Astrocyte (in vitro differentiated cells and primary cell): ENCODE data around the gene CDH19. TPM values are rescaled to one million over a fixed set of nuclear protein-coding genes. Genes with fewer than 3 reads are reported as not detected.

Experiments
- DNase-seq: peaks from one replicate; pipeline ENCODE4 v3.0.0-alpha.2; 2010; ENCODE audit warnings: low read depth
- FAIRE-seq: peaks from 2 replicates; lab custom pipeline; 2011; peaks lifted over from hg19 to GRCh38; lab: Jason Lieb, UNC
- H2AFZ ChIP-seq: 2 replicates; pipeline ENCODE4 v1.6.0; 2012; ENCODE audit warnings: low read depth, low read length, inconsistent platforms
- H3K27ac ChIP-seq: 2 replicates; pipeline ENCODE4 v1.5.1; 2011; ENCODE audit warnings: low read depth, low read length, inconsistent platforms
- H3K27me3 ChIP-seq: 2 replicates; pipeline ENCODE4 v1.6.0; 2011; ENCODE audit warnings: low read length, inconsistent platforms; ENCODE audit not compliant: insufficient read depth
- H3K36me3 ChIP-seq: 2 replicates; pipeline ENCODE4 v1.5.1; 2011; ENCODE audit warnings: low read length, inconsistent platforms; ENCODE audit not compliant: insufficient read depth
- H3K4me1 ChIP-seq: 2 replicates; pipeline ENCODE4 v1.5.1; 2011; ENCODE audit warnings: low read length, inconsistent platforms; ENCODE audit not compliant: insufficient read depth
- H3K4me2 ChIP-seq: 2 replicates; pipeline ENCODE4 v1.6.0; 2012; ENCODE audit warnings: low read length, inconsistent platforms
- H3K4me3 ChIP-seq: 2 replicates; pipeline ENCODE4 v1.5.1; 2011; ENCODE audit warnings: low read depth, mild to moderate bottlenecking, low read length, inconsistent platforms; ENCODE audit not compliant: insufficient read depth
- H3K79me2 ChIP-seq: 2 replicates; pipeline ENCODE4 v1.6.0; 2012; ENCODE audit warnings: mild to moderate bottlenecking, low read length, inconsistent platforms; ENCODE audit not compliant: insufficient read depth
- H3K9ac ChIP-seq: 2 replicates; pipeline ENCODE4 v1.6.0; 2012; ENCODE audit warnings: mild to moderate bottlenecking, low read length, inconsistent platforms
- H3K9me3 ChIP-seq: 2 replicates; pipeline ENCODE4 v1.5.1; 2012; ENCODE audit warnings: low read depth, mild to moderate bottlenecking, low read length, inconsistent platforms; ENCODE audit not compliant: insufficient read depth
- H4K20me1 ChIP-seq: 2 replicates; pipeline ENCODE4 v1.6.0; 2012; ENCODE audit warnings: low read length, inconsistent platforms; ENCODE audit not compliant: insufficient read depth
- H3K27ac Mint-ChIP-seq: one replicate; pipeline ENCODE4 v1.8.0; 2021; ENCODE audit warnings: mild to moderate bottlenecking, mixed read lengths; ENCODE audit not compliant: unreplicated experiment
- H3K27me3 Mint-ChIP-seq: one replicate; pipeline ENCODE4 v1.8.0; 2021; ENCODE audit warnings: low read depth, mixed read lengths; ENCODE audit not compliant: unreplicated experiment
- H3K36me3 Mint-ChIP-seq: one replicate; pipeline ENCODE4 v1.8.0; 2021; ENCODE audit warnings: low read depth, mixed read lengths; ENCODE audit not compliant: unreplicated experiment
- H3K4me1 Mint-ChIP-seq: one replicate; pipeline ENCODE4 v1.8.0; 2021; ENCODE audit warnings: low read depth, mixed read lengths; ENCODE audit not compliant: unreplicated experiment
- H3K4me3 Mint-ChIP-seq: one replicate; pipeline ENCODE4 v1.8.0; 2021; ENCODE audit warnings: mild to moderate bottlenecking, moderate library complexity, mixed read lengths; ENCODE audit not compliant: unreplicated experiment
- H3K9me3 Mint-ChIP-seq: one replicate; pipeline ENCODE4 v1.8.0; 2021; ENCODE audit warnings: mild to moderate bottlenecking, mixed read lengths; ENCODE audit not compliant: unreplicated experiment
- EZH2 ChIP-seq: IDR thresholded peaks from 2 replicates; pipeline ENCODE4 v1.6.1; 2012; ENCODE audit warnings: mild to moderate bottlenecking, low read length, inconsistent platforms; ENCODE audit not compliant: insufficient read depth
- total RNA-seq: library from RNA; stranded (reverse); gene quantifications from 2 replicates; pipeline ENCODE4 v1.2.1, GENCODE V29; 2021
- TF ChIP-seq, protein P1 (sequence below): IDR thresholded peaks from 2 replicates; pipeline ENCODE4 v1.5.1; 2011; ENCODE audit warnings: low read depth, mild to moderate bottlenecking, inconsistent platforms, low read length, moderate library complexity; ENCODE audit not compliant: insufficient read depth

CDH19 gene
- total RNA-seq, 1 donor from 2014 or later: not detected

GRCh38 chr18:66510357-66511045 is 93.4 kb downstream of the CDH19 start:
- TF ChIP-seq, protein P1, sequence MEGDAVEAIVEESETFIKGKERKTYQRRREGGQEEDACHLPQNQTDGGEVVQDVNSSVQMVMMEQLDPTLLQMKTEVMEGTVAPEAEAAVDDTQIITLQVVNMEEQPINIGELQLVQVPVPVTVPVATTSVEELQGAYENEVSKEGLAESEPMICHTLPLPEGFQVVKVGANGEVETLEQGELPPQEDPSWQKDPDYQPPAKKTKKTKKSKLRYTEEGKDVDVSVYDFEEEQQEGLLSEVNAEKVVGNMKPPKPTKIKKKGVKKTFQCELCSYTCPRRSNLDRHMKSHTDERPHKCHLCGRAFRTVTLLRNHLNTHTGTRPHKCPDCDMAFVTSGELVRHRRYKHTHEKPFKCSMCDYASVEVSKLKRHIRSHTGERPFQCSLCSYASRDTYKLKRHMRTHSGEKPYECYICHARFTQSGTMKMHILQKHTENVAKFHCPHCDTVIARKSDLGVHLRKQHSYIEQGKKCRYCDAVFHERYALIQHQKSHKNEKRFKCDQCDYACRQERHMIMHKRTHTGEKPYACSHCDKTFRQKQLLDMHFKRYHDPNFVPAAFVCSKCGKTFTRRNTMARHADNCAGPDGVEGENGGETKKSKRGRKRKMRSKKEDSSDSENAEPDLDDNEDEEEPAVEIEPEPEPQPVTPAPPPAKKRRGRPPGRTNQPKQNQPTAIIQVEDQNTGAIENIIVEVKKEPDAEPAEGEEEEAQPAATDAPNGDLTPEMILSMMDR: no peak
- TF ChIP-seq EZH2: no peak
- Histone ChIP-seq H3K79me2 (no peaks in the 10 kb centered on the region), H3K4me1 (no peaks in the 10 kb centered on the region), H4K20me1 (no peaks in the 10 kb centered on the region), H3K27ac (no peak overlapping the region), H3K9ac (no peak overlapping the region), H3K4me3 (no peak overlapping the region), H3K36me3 (no peaks in the 10 kb centered on the region), H3K9me3 (no peaks in the 10 kb centered on the region), H2AFZ (no peak overlapping the region), H3K27me3 (no peaks in the 10 kb centered on the region), H3K4me2 (no peak overlapping the region)
- Mint-ChIP-seq H3K27me3 (no peaks in the 10 kb centered on the region), H3K36me3 (no peaks in the 10 kb centered on the region), H3K27ac (no peak overlapping the region), H3K4me3 (no peak overlapping the region), H3K4me1 (peaks cover 13% of the 10 kb centered on the region), H3K9me3 (no peaks in the 10 kb centered on the region)
- DNase-seq (no peak), FAIRE-seq (no peak)

GRCh38 chr18:66508937-66509336 is 95.0 kb downstream of the CDH19 start:
- FAIRE-seq (no peak), DNase-seq (no peak)
- no peak overlapping the region for H3K27ac ChIP-seq
- Mint-ChIP-seq H3K27me3 (no peaks in the 10 kb centered on the region), H3K4me1 (peaks cover 13% of the 10 kb centered on the region), H3K36me3 (no peaks in the 10 kb centered on the region), H3K9me3 (no peaks in the 10 kb centered on the region), H3K27ac (no peak overlapping the region), H3K4me3 (no peak overlapping the region)
- H3K4me1 ChIP-seq: no peaks in the 10 kb centered on the region
- no peaks in the 10 kb centered on the region for H4K20me1 ChIP-seq
- no peaks in the 10 kb centered on the region for H3K9me3 ChIP-seq
- no peak overlapping the region for H3K9ac ChIP-seq
- H3K4me3 ChIP-seq: no peak overlapping the region
- no peaks in the 10 kb centered on the region for H3K79me2 ChIP-seq
- H3K4me2 ChIP-seq: no peak overlapping the region
- no peaks in the 10 kb centered on the region for H3K27me3 ChIP-seq
- no peak overlapping the region for H2AFZ ChIP-seq
- no peaks in the 10 kb centered on the region for H3K36me3 ChIP-seq
- no peak for TF ChIP-seq EZH2
- TF ChIP-seq, protein P1: no peak

DNA sequence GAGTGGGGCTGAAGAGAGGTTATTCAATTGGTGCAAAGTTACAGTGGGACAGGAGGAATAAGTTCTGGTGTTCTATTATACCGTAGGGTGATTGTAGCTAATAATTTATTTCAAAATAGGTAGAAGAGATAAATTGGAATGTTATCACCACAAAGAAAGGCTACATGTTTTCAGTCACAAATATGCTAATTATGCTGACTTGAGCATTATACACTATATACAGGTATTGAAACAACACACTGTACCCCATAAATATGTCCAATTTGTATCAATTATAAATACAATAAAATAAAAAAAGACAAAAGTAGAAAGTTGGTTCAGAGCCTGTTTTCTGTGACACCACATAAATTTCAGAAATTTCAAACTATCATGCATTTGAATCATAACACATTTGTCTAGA is 97.7 kb downstream of the CDH19 start:
- no peak for FAIRE-seq
- Histone ChIP-seq H3K9me3 (no peaks in the 10 kb centered on the region), H3K4me1 (no peaks in the 10 kb centered on the region), H3K4me3 (no peak overlapping the region), H2AFZ (no peak overlapping the region), H3K27ac (no peak overlapping the region), H3K27me3 (no peaks in the 10 kb centered on the region), H3K36me3 (no peaks in the 10 kb centered on the region), H3K79me2 (no peaks in the 10 kb centered on the region), H4K20me1 (no peaks in the 10 kb centered on the region), H3K9ac (no peak overlapping the region), H3K4me2 (no peak overlapping the region)
- TF ChIP-seq, protein P1: no peak
- TF ChIP-seq EZH2: no peak
- Mint-ChIP-seq H3K4me3 (no peak overlapping the region), H3K9me3 (no peaks in the 10 kb centered on the region), H3K4me1 (peaks cover 7% of the 10 kb centered on the region), H3K36me3 (no peaks in the 10 kb centered on the region), H3K27ac (no peak overlapping the region), H3K27me3 (no peaks in the 10 kb centered on the region)
- no peak for DNase-seq
